ENCODE measurements around the gene ZACN. TPM values are rescaled to one million over a fixed set of nuclear protein-coding genes. Genes with fewer than 3 reads are reported as not detected.

The ZACN gene
- polyA plus RNA-seq, 1 of the 3 experiments (the other 2 are of a cell fraction) = not detected

- no peak for DNase-seq
- no peak overlapping the region for H3K27ac ChIP-seq (ENCODE audit: low read depth in 2 of 2, low read length in 1 of 2)
- no peaks in the 10 kb centered on the region for H3F3A ChIP-seq (replicated peaks; ENCODE audit: insufficient read depth)
- H4K20me1 ChIP-seq (ENCODE audit: insufficient read depth) = no peaks in the 10 kb centered on the region
- no peak for TF ChIP-seq MAX (IDR thresholded peaks at IDR 0.05; ENCODE audit: low read depth)
- TF ChIP-seq ELF1 (IDR thresholded peaks at IDR 0.05) = no peak
- no peak for TF ChIP-seq YY1 (IDR thresholded peaks at IDR 0.05; ENCODE audit: low read depth)
- TF ChIP-seq TCF12 (IDR thresholded peaks at IDR 0.05) = no peak
- no peak for TF ChIP-seq CTCF (IDR thresholded peaks at IDR 0.05)
- TF ChIP-seq RXRA (IDR thresholded peaks at IDR 0.05; ENCODE audit: borderline replicate concordance, low read depth) = no peak
- no peak for TF ChIP-seq FOXJ3 (CRISPR knock-in tag; IDR thresholded peaks at IDR 0.05)
- no peaks in the 10 kb centered on the region for H3K79me2 ChIP-seq (ENCODE audit: insufficient read depth)
- no peak overlapping the region for H3K4me3 ChIP-seq (ENCODE audit: low read depth in 2 of 2, low read length in 1 of 2)
- ChIA-PET CTCF (interaction anchor here (0.6 to 18.8 kb wide), 20 partner anchors 11 to 338 kb away, joined by 3 to 332 read pairs (median 7); partner anchors contain the start of genes EXOC7 and FOXJ1), POLR2A (no interaction called here)
- no peak overlapping the region for H2AFZ ChIP-seq (ENCODE audit: low read depth)
- no peaks in the 10 kb centered on the region; a peak in 1 of 4 replicates for H3K4me1 ChIP-seq (ENCODE audit: control insufficient read depth in 1 of 2, insufficient read depth in 2 of 2, low read depth in 1 of 2, low read length in 1 of 2)
- no peaks in the 10 kb centered on the region for H3K36me3 ChIP-seq (replicated peaks in 1 of 2; ENCODE audit: control insufficient read depth in 1 of 2, insufficient read depth in 2 of 2, low read length in 1 of 2)
- no peaks in the 10 kb centered on the region for H3K9me3 ChIP-seq
- H3K9me2 ChIP-seq = no peaks in the 10 kb centered on the region
- H3K4me2 ChIP-seq = no peak overlapping the region
- H3K9ac ChIP-seq = no peak overlapping the region
- no peaks in the 10 kb centered on the region for H3K27me3 ChIP-seq (ENCODE audit: insufficient read depth)
- 82% methylated on average over 19 of the region's 19 CpGs for WGBS (ENCODE audit: low lambda C conversion rate)
Observed at GRCh38 chr17:76119409-76120371, 40.7 kb downstream of the ZACN start.

GRCh38 chr17:76120658-76121008 lies 41.7 kb downstream of the ZACN start:
- Histone ChIP-seq H3K4me1 (ENCODE audit: control insufficient read depth in 1 of 2, insufficient read depth in 2 of 2, low read depth in 1 of 2, low read length in 1 of 2) (no peaks in the 10 kb centered on the region; a peak in 1 of 4 replicates), H3F3A (replicated peaks; ENCODE audit: insufficient read depth) (no peaks in the 10 kb centered on the region), H3K9ac (no peak overlapping the region), H3K9me2 (no peaks in the 10 kb centered on the region), H3K4me2 (no peak overlapping the region), H3K27ac (ENCODE audit: low read depth in 2 of 2, low read length in 1 of 2) (no peak overlapping the region), H2AFZ (ENCODE audit: low read depth) (no peak overlapping the region), H4K20me1 (ENCODE audit: insufficient read depth) (no peaks in the 10 kb centered on the region), H3K36me3 (replicated peaks in 1 of 2; ENCODE audit: control insufficient read depth in 1 of 2, insufficient read depth in 2 of 2, low read length in 1 of 2) (no peaks in the 10 kb centered on the region), H3K4me3 (ENCODE audit: low read depth in 2 of 2, low read length in 1 of 2) (no peak overlapping the region), H3K9me3 (no peaks in the 10 kb centered on the region), H3K27me3 (ENCODE audit: insufficient read depth) (no peaks in the 10 kb centered on the region), H3K79me2 (ENCODE audit: insufficient read depth) (no peaks in the 10 kb centered on the region)
- POLR2A ChIA-PET = no interaction called here
- WGBS (ENCODE audit: low lambda C conversion rate) = 90% methylated on average over 5 of the region's 5 CpGs
- DNase-seq = no peak
- CTCF ChIA-PET = interaction anchor here (0.6 to 18.8 kb wide), 38 partner anchors 9 to 291 kb away, joined by 3 to 332 read pairs (median 7); partner anchors contain the start of genes CDK3, EXOC7, FOXJ1 and PRPSAP1
- no peak for TF ChIP-seq CTCF (IDR thresholded peaks at IDR 0.05)
- no peak for TF ChIP-seq SMC3 (IDR thresholded peaks at IDR 0.05; ENCODE audit: low read depth, low read length)
